Breast epithelium (tissue), 3 donors: ENCODE results near the gene PAK2.

Experiments used
- POLR2A ChIP-seq: fragments of 450-650 bp; IDR thresholded peaks from one replicate; pipeline ENCODE4 v1.6.1; 2016; ENCODE audit warnings: antibody characterized with exemption, mild to moderate bottlenecking, moderate library complexity
- TF ChIP-seq, protein P1 (sequence below), 3 donors: fragments of 450-650 bp; IDR thresholded peaks; one replicate each; pipeline ENCODE4 v1.5.1; 2016 to 2017; ENCODE audit warnings: antibody characterized with exemption in 3 of 3, mild to moderate bottlenecking in 3 of 3, moderate library complexity in 3 of 3

DNA sequence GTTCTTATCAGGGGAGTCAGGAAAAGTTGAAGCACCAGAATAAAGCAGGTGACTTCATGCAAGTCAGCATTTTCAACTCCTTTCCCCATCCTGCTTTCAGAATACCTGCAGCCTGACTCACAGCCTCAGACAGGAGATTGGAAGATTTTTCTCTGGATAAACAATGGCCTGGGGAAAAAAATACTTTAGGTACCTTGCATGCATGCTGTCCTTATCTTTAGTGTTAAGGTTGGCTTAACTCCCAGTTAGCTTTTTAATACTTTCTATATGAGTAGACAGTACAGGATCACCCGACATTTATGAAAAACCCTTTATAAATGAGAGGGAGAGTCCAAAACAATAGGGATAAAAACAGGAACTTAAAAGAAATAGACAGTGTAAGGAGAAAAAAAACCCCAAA, 53.6 kb downstream of the PAK2 start:
- TF ChIP-seq, protein P1, sequence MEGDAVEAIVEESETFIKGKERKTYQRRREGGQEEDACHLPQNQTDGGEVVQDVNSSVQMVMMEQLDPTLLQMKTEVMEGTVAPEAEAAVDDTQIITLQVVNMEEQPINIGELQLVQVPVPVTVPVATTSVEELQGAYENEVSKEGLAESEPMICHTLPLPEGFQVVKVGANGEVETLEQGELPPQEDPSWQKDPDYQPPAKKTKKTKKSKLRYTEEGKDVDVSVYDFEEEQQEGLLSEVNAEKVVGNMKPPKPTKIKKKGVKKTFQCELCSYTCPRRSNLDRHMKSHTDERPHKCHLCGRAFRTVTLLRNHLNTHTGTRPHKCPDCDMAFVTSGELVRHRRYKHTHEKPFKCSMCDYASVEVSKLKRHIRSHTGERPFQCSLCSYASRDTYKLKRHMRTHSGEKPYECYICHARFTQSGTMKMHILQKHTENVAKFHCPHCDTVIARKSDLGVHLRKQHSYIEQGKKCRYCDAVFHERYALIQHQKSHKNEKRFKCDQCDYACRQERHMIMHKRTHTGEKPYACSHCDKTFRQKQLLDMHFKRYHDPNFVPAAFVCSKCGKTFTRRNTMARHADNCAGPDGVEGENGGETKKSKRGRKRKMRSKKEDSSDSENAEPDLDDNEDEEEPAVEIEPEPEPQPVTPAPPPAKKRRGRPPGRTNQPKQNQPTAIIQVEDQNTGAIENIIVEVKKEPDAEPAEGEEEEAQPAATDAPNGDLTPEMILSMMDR (IDR thresholded peaks at IDR 0.05) = no peak
- TF ChIP-seq POLR2A = no peak
